B cell (primary cell): ENCODE measurements around the gene MPP1. TPM values are rescaled to one million over a fixed set of nuclear protein-coding genes. Genes with fewer than 3 reads are reported as not detected.

Experiments used
- ATAC-seq: fragments of 200-7000 bp; cut with Tn5 transposase; one replicate; pipeline ENCODE4 v1.10.0; 2021; ENCODE audit warnings: low read depth, mild to moderate bottlenecking, moderate number of reproducible peaks, moderate library complexity
- CTCF ChIA-PET: fragments of 350-600 bp; sonication (Branson Sonifier 250); formaldehyde crosslinking; loops from one replicate; lab custom pipeline; 2021; ENCODE audit warnings: antibody characterized with exemption, inconsistent platforms; lab: Charles Lee
- POLR2A ChIA-PET: fragments of 350-600 bp; sonication (Branson Sonifier 250); formaldehyde crosslinking; loops from one replicate; lab custom pipeline; 2021; ENCODE audit warnings: antibody characterized with exemption; lab: Charles Lee
- DNase-seq: peaks from one replicate; pipeline ENCODE4 v3.0.0; 2013
- H2AFZ ChIP-seq: 2 replicates; pipeline ENCODE4 v1.6.1; 2012; ENCODE audit warnings: mild to moderate bottlenecking, low read depth, low read length; ENCODE audit not compliant: insufficient read depth, poor library complexity, severe bottlenecking
- H3K27ac ChIP-seq, 2 donors: 1 replicate in 1 of 2; 2 replicates in 1 of 2; pipeline ENCODE4 v1.5.1; 2012 to 2013; ENCODE audit warnings: low read length in 2 of 2, mild to moderate bottlenecking in 2 of 2, moderate library complexity in 1 of 2
- H3K27me3 ChIP-seq, 4 experiments: fragments of 200-600 bp in 1 of 4; sonication (generic) in 1 of 4; replicated peaks in 1 of 4; 1 replicate in 2 of 4; 2 replicates in 2 of 4; pipeline versions ENCODE4 v1.6.1 to v1.7.0; 2013 to 2016; ENCODE audit warnings: low read length in 3 of 4, mild to moderate bottlenecking in 2 of 4, mixed read lengths in 1 of 4, moderate library complexity in 1 of 4; ENCODE audit not compliant: insufficient read depth in 4 of 4, control insufficient read depth in 3 of 4; ENCODE audit errors: control extremely low read depth in 1 of 4
- H3K36me3 ChIP-seq, 2 experiments: replicated peaks in 1 of 2; 1 replicate in 1 of 2; 2 replicates in 1 of 2; pipeline versions ENCODE4 v1.6.1 to v1.7.1; 2013; ENCODE audit warnings: low read length in 1 of 2; ENCODE audit not compliant: insufficient read depth in 2 of 2, control insufficient read depth in 1 of 2; ENCODE audit errors: control extremely low read depth in 1 of 2, extremely low read depth in 1 of 2
- H3K4me1 ChIP-seq, 2 donors: fragments of 200-600 bp in 1 of 2; sonication (generic) in 1 of 2; 1 replicate in 1 of 2; 2 replicates in 1 of 2; pipeline versions ENCODE4 v1.5.1 to v1.6.1; 2013 to 2017; ENCODE audit warnings: low read length in 2 of 2; ENCODE audit not compliant: control insufficient read depth in 2 of 2, insufficient read depth in 2 of 2
- H3K4me2 ChIP-seq: replicated peaks from 2 replicates; pipeline ENCODE3; 2012; ENCODE audit warnings: mild to moderate bottlenecking, low read depth, low read length; ENCODE audit not compliant: poor library complexity, severe bottlenecking
- H3K4me3 ChIP-seq, 5 experiments: fragments of 200-600 bp in 1 of 5; sonication (generic) in 1 of 5; 1 replicate in 3 of 5; 2 replicates in 2 of 5; pipeline versions ENCODE4 v1.5.1 to v1.7.0; 2011 to 2016; ENCODE audit warnings: low read length in 4 of 5, mild to moderate bottlenecking in 4 of 5, low read depth in 2 of 5, control low read depth in 1 of 5, moderate library complexity in 1 of 5; ENCODE audit not compliant: insufficient read depth in 1 of 5; ENCODE audit errors: control extremely low read depth in 1 of 5, extremely low read depth in 1 of 5
- H3K79me2 ChIP-seq: fragments of 200-600 bp; sonication (generic); one replicate; pipeline ENCODE4 v1.6.0; 2016; ENCODE audit warnings: low read length; ENCODE audit not compliant: control insufficient read depth, insufficient read depth
- H3K9ac ChIP-seq: fragments of 200-600 bp; sonication (generic); 2 replicates; pipeline ENCODE4 v1.6.1; 2017; ENCODE audit warnings: mild to moderate bottlenecking, low read length, moderate library complexity
- H3K9me3 ChIP-seq, 3 donors: one replicate each; pipeline versions ENCODE4 v1.6.1 to v1.7.1; 2013; ENCODE audit warnings: low read length in 2 of 3; ENCODE audit not compliant: control insufficient read depth in 2 of 3, insufficient read depth in 1 of 3; ENCODE audit errors: control extremely low read depth in 1 of 3
- H4K20me1 ChIP-seq: 2 replicates; pipeline ENCODE4 v1.6.0; 2012; ENCODE audit warnings: mild to moderate bottlenecking, low read length; ENCODE audit not compliant: insufficient read depth, control insufficient read depth, poor library complexity, severe bottlenecking
- H3K27ac Mint-ChIP-seq: one replicate; pipeline ENCODE4 v1.8.0; 2021; ENCODE audit warnings: mixed read lengths
- H3K27me3 Mint-ChIP-seq: one replicate; pipeline ENCODE4 v1.8.0; 2021; ENCODE audit warnings: mixed read lengths
- H3K4me1 Mint-ChIP-seq: one replicate; pipeline ENCODE4 v1.8.0; 2021; ENCODE audit warnings: mixed read lengths
- H3K4me3 Mint-ChIP-seq: one replicate; pipeline ENCODE4 v1.8.0; 2021; ENCODE audit warnings: mixed read lengths
- H3K9me3 Mint-ChIP-seq: one replicate; pipeline ENCODE4 v1.8.0; 2022; ENCODE audit warnings: mixed read lengths; ENCODE audit not compliant: insufficient read depth
- EZH2 ChIP-seq: IDR thresholded peaks from 2 replicates; pipeline ENCODE4 v1.6.1; 2012; ENCODE audit warnings: borderline replicate concordance, low read depth, mild to moderate bottlenecking, moderate library complexity, low read length; ENCODE audit not compliant: insufficient read depth, poor library complexity, severe bottlenecking
- WGBS: methylation state at CpG from one replicate; pipeline ENCODE4 v1.1.5; 2013; ENCODE audit warnings: missing lambda C conversion rate; ENCODE audit not compliant: insufficient coverage; 5-methylcytosine and 5-hydroxymethylcytosine counted together
- intact Hi-C: fragments of 100-400 bp; cut with micrococcal nuclease; formaldehyde crosslinking; loops from one replicate; pipeline ENCODE4 v1.10.0; 2022
- polyA plus RNA-seq: library from polyadenylated mRNA; depleted of rRNA; stranded (reverse); fragments of >200 nt; gene quantifications from 2 replicates; pipeline ENCODE4 v1.2.3, GENCODE V29; 2012
- total RNA-seq, 2 donors: library from RNA; stranded (reverse); fragments of 120-200 nt in 1 of 2; gene quantifications; 1 replicate in 1 of 2; 2 replicates in 1 of 2; pipeline versions ENCODE4 v1.2.3 to v1.2.4, GENCODE V29; 2013 to 2022
- TF ChIP-seq, protein P1 (sequence below): fragments of 200-600 bp; IDR thresholded peaks from one replicate; pipeline ENCODE4 v1.8.0; 2022; ENCODE audit warnings: antibody characterized with exemption, mild to moderate bottlenecking

MPP1 gene
- total and polyA plus RNA-seq, 2 donors (not counting 1 experiment from before 2014, with no cell fraction given), result 5.0 to 7.7 TPM

GRCh38 chrX:154780968-154781367 is 24.3 kb downstream of the MPP1 start:
- Histone ChIP-seq H3K27ac (no peak overlapping the region), H3K27me3 (no peaks in the 10 kb centered on the region), H3K4me2 (no peak overlapping the region), H3K4me1 (peaks cover 0 to 5% of the 10 kb centered on the region in 2 donors), H3K79me2 (no peaks in the 10 kb centered on the region), H3K9ac (no peak overlapping the region), H3K4me3 (no peak overlapping the region), H3K36me3 (peaks cover 0 to 18% of the 10 kb centered on the region in 2 experiments), H4K20me1 (no peaks in the 10 kb centered on the region), H3K9me3 (no peaks in the 10 kb centered on the region), H2AFZ (no peak overlapping the region)
- ATAC-seq (no peak), DNase-seq (no peak)
- Mint-ChIP-seq H3K27me3 (no peaks in the 10 kb centered on the region), H3K27ac (no peak overlapping the region), H3K9me3 (no peaks in the 10 kb centered on the region), H3K4me1 (peaks cover 13% of the 10 kb centered on the region), H3K4me3 (no peak overlapping the region)
- ChIA-PET CTCF (no interaction called here), POLR2A (no interaction called here)
- WGBS, result no CpG with 5 or more reads among the region's 9 CpGs
- intact Hi-C loops, result no loop called here
- TF ChIP-seq, protein P1, sequence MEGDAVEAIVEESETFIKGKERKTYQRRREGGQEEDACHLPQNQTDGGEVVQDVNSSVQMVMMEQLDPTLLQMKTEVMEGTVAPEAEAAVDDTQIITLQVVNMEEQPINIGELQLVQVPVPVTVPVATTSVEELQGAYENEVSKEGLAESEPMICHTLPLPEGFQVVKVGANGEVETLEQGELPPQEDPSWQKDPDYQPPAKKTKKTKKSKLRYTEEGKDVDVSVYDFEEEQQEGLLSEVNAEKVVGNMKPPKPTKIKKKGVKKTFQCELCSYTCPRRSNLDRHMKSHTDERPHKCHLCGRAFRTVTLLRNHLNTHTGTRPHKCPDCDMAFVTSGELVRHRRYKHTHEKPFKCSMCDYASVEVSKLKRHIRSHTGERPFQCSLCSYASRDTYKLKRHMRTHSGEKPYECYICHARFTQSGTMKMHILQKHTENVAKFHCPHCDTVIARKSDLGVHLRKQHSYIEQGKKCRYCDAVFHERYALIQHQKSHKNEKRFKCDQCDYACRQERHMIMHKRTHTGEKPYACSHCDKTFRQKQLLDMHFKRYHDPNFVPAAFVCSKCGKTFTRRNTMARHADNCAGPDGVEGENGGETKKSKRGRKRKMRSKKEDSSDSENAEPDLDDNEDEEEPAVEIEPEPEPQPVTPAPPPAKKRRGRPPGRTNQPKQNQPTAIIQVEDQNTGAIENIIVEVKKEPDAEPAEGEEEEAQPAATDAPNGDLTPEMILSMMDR, result no peak
- TF ChIP-seq EZH2, result no peak

DNA sequence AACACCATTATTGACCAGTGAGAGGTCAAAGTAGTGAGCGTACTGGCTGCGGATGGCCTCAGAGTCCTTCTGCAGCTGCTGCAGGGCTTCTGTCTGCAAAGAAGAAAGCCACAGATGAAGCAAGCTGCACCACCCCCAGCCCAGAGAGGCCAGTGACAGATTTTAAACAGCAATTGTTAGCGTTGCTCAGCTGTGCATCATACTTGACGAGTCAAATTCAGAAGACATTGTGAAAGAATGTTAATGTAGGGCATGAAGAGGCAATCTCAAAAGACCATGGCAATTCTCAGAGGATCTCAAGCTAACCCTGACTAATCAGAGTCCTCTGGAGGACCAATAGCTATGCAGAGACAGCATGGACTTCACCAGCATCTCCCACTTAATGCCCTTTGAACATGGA is 26.0 kb downstream of the MPP1 start:
- peaks cover 0 to 5% of the 10 kb centered on the region in 2 donors for H3K4me1 ChIP-seq
- no peak overlapping the region for H3K4me3 ChIP-seq
- H4K20me1 ChIP-seq, result no peaks in the 10 kb centered on the region
- H3K9ac ChIP-seq, result no peak overlapping the region
- H3K79me2 ChIP-seq, result no peaks in the 10 kb centered on the region
- H3K36me3 ChIP-seq, result peaks cover 0 to 35% of the 10 kb centered on the region in 2 experiments
- Mint-ChIP-seq H3K4me3 (no peak overlapping the region), H3K27ac (no peak overlapping the region), H3K4me1 (peaks cover 9% of the 10 kb centered on the region), H3K9me3 (no peaks in the 10 kb centered on the region), H3K27me3 (no peaks in the 10 kb centered on the region)
- TF ChIP-seq, protein P1, result no peak
- no peak for TF ChIP-seq EZH2
- 100% methylated on average over 1 of the region's 4 CpGs for WGBS
- H2AFZ ChIP-seq, result no peak overlapping the region
- no peaks in the 10 kb centered on the region for H3K9me3 ChIP-seq
- DNase-seq (no peak), ATAC-seq (no peak)
- no peak overlapping the region for H3K27ac ChIP-seq
- ChIA-PET POLR2A (no interaction called here), CTCF (no interaction called here)
- H3K4me2 ChIP-seq, result no peak overlapping the region
- intact Hi-C loops, result no loop called here
- no peaks in the 10 kb centered on the region for H3K27me3 ChIP-seq
